Measurements from ENCODE around the gene SCFD2.

SCFD2 gene

GRCh38 chr4:52931243-52931642 is 434.6 kb downstream of the SCFD2 start:
- no peak for DNase-seq (ENCODE audit: low spot score)
- no peak overlapping the region for H3K27ac ChIP-seq
- POLR2A ChIA-PET (ENCODE audit: low non-redundant PET): no interaction called here
- TF ChIP-seq CTCF (conservative IDR thresholded peaks at IDR 0.05; ENCODE audit: low read depth): no peak
- CTCF ChIA-PET: interaction anchor here (0.5 kb wide), 1 partner anchor 978 kb away, joined by 6 read pairs; no protein-coding TSS in a partner anchor

- no peak overlapping the region for H3K27ac ChIP-seq
- TF ChIP-seq CTCF (conservative IDR thresholded peaks at IDR 0.05; ENCODE audit: low read depth): no peak
- DNase-seq (ENCODE audit: low spot score): no peak
- CTCF ChIA-PET: no interaction called here
- POLR2A ChIA-PET (ENCODE audit: low non-redundant PET): no interaction called here
These were observed 439.5 kb downstream of the SCFD2 start for GRCh38 chr4:52926196-52926974.

- TF ChIP-seq CTCF (conservative IDR thresholded peaks at IDR 0.05; ENCODE audit: low read depth): no peak
- POLR2A ChIA-PET (ENCODE audit: low non-redundant PET): no interaction called here
- CTCF ChIA-PET: interaction anchor here (0.6 to 0.7 kb wide), 2 partner anchors 227 to 1263 kb away, joined by 3 read pairs; no protein-coding TSS in a partner anchor
- DNase-seq (ENCODE audit: low spot score): no peak
- no peak overlapping the region for H3K27ac ChIP-seq
These were observed 440.3 kb downstream of the SCFD2 start for GRCh38 chr4:52925531-52925968.

- no peak for DNase-seq (ENCODE audit: low spot score)
- H3K27ac ChIP-seq: no peak overlapping the region
- ChIA-PET POLR2A (ENCODE audit: low non-redundant PET) (no interaction called here), CTCF (no interaction called here)
- TF ChIP-seq CTCF (conservative IDR thresholded peaks at IDR 0.05; ENCODE audit: low read depth): no peak
These were observed 446.4 kb downstream of the SCFD2 start for GRCh38 chr4:52919461-52919860.

- H3K27ac ChIP-seq: no peak overlapping the region
- TF ChIP-seq CTCF (conservative IDR thresholded peaks at IDR 0.05; ENCODE audit: low read depth): no peak
- no peak for DNase-seq (ENCODE audit: low spot score)
- ChIA-PET CTCF (no interaction called here), POLR2A (ENCODE audit: low non-redundant PET) (no interaction called here)
These were observed 448.0 kb downstream of the SCFD2 start for GRCh38 chr4:52917817-52918216.

DNA sequence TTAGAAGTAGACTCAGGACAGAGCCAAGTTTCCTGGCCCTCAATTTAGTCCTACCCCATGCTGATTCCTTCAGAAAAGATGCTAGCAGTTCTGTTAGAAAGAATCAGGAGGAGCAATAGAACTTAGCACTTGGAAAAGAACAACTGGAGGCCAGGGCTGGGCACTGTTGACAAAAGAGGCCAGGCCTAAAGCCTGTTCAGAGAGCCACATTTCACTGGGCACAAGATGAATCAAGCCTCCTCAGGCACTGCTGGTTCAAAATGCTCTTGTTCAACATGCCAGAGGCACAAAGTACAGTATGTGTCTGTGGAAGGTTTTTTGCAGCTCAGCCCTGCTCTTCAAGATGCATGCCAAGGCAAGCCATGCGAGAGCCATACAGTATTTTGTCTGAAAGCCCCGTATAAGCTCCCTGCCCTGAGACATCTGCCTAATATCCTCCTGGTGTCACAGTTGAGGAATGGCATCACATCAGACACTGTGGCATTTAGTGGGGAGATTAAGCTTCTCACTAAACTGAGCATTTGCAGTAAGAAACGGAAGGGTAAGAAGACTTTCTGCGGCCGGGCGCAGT is 450.0 kb downstream of the SCFD2 start:
- no peak overlapping the region for H3K27ac ChIP-seq
- ChIA-PET CTCF (no interaction called here), POLR2A (ENCODE audit: low non-redundant PET) (no interaction called here)
- no peak for DNase-seq (ENCODE audit: low spot score)
- TF ChIP-seq CTCF (conservative IDR thresholded peaks at IDR 0.05; ENCODE audit: low read depth): no peak

All from RWPE1 (cell line).